Coronary artery (tissue), 2 donors: Measurements from ENCODE around the gene CCT6A.
"Not testable (repeated sequence)": the region's sequence is repeated elsewhere in the genome, so short reads cannot be mapped to it uniquely, and the experiment has no call there.

Experiments used
- DNase-seq: peaks from one replicate; pipeline ENCODE4 v3.0.0-alpha.2; 2017; ENCODE audit warnings: low spot score
- H3K27ac ChIP-seq, 2 donors: fragments of 200-600 bp; sonication (generic); one replicate each; pipeline ENCODE4 v1.5.1; 2016 to 2019
- H3K4me3 ChIP-seq: fragments of 200-600 bp; sonication (generic); 2 replicates; pipeline ENCODE4 v1.5.1; 2016; ENCODE audit warnings: mild to moderate bottlenecking, moderate library complexity
- CTCF ChIP-seq: fragments of 200-600 bp; sonication (generic); IDR thresholded peaks from one replicate; pipeline ENCODE4 v1.5.1; 2019; ENCODE audit warnings: antibody characterized with exemption

The CCT6A gene

DNA sequence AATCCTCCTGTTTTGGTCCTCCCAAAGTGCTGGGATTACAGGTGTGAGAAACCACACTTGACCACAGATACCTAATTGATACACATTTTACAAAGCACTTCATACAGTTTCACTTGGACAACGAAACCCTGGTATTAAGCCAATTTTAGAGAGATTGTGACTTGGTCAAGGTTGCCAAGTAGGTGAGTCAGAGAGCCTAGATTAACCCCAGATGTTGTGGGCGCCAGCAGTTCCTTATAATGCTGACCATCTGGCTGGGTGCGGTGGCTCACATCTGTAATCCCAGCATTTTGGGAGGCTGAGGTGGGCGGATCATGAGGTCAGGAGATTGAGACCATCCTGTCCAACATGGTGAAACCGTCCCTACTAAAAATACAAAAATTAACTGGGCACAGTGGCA, 46.1 kb downstream of the CCT6A start:
- H3K27ac ChIP-seq, result no peak overlapping the region
- DNase-seq, result no peak
- TF ChIP-seq CTCF, result no peak
- no peak overlapping the region for H3K4me3 ChIP-seq

- H3K27ac ChIP-seq, DNase-seq, H3K4me3 ChIP-seq: not testable (repeated sequence)
Observed at GRCh38 chr7:56098187-56099008, 46.8 kb downstream of the CCT6A start.

DNA sequence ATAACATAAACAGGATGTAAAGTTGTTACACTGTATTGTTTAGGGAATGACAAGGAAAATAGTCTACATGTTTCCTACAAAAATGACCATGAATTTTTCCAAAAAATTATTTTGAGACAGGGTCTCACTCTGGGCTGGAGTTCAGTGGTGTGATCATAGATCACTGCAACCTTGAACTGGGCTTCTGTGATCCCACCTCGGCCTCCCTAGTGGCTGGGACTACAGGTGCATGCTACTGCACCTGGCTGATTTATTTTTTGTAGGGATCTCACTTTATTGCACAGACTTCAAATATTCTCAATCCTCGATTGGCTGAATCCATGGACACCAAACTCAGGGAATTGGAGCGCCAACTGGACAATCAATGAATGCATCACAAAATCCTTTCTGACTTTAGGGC, 48.1 kb downstream of the CCT6A start:
- no peak for TF ChIP-seq CTCF
- no peak overlapping the region for H3K4me3 ChIP-seq
- no peak overlapping the region for H3K27ac ChIP-seq
- no peak for DNase-seq

DNA sequence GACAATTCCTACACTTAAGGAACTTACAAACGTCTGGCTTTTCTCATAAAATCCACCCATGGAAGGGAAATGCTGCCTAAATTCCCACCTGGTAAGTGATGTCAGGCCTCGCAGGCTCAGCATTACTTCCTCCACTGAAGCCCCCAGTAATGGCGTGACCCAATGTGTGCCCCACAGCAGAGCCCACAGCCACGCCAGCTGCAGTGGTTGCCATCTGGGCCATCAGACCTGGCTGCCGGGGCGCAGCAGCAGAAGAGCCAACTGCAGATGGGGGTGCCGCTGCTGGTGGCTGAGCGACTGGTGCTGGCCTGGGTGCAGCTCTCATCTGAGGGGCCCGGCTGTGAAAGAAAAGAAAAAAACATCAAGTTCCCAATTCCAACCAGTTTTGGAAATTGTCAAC, 52.6 kb downstream of the CCT6A start:
- H3K4me3 ChIP-seq, H3K27ac ChIP-seq, DNase-seq: not testable (repeated sequence)

DNA sequence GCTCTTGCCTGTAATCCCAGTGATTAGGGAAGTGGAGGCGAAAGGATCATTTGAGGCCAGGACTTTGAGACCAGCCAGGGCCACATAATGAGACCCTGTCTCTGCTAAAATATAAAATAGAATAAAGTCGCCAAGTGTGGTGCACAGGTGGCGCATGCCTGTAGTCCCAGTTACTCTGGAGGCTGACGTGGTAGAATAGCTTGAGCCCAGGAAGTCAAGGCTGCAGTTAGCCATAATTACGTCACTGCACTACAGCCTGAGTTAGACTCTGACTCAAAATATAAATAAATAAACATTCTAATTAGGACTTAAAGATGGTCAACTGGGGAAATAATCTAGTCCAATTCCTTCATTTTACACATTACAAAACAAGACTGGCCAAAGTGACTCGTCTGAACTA, 53.9 kb downstream of the CCT6A start:
- no peak for DNase-seq
- no peak for TF ChIP-seq CTCF
- Histone ChIP-seq H3K27ac (peak overlapping the region; percentile 91 to 94), H3K4me3 (peak overlapping the region; percentile 96)

GRCh38 chr7:56106108-56107073, 54.8 kb downstream of the CCT6A start, which contains the start of gene CHCHD2:
Gene CHCHD2 (minus strand): TSS chr7:56106476. CDS start chr7:56106413, 63 bp downstream.
- peak within 1 kb of the TSS; percentile 91 to 94 for H3K27ac ChIP-seq
- H3K4me3 ChIP-seq, result peak within 1 kb of the TSS; percentile 96
- peak; percentile 98 for DNase-seq
- TF ChIP-seq CTCF, result no peak

DNA sequence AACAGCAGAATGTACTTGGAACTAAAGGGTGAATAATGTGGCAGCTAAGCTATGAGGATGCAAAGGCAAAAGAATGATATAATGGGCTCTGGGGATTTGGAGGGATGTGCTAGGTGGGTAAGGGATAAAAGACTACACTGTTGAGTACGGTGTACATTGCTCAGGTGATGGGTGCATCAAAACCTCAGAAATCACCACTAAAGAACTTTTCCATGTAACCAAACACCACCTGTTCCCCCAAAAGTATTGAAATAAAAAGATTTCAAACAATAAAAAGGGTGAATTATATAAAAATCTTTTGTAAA, 56.3 kb downstream of the CCT6A start:
- no peak overlapping the region for H3K27ac ChIP-seq
- no peak for DNase-seq
- no peak overlapping the region for H3K4me3 ChIP-seq
- TF ChIP-seq CTCF, result no peak

DNA sequence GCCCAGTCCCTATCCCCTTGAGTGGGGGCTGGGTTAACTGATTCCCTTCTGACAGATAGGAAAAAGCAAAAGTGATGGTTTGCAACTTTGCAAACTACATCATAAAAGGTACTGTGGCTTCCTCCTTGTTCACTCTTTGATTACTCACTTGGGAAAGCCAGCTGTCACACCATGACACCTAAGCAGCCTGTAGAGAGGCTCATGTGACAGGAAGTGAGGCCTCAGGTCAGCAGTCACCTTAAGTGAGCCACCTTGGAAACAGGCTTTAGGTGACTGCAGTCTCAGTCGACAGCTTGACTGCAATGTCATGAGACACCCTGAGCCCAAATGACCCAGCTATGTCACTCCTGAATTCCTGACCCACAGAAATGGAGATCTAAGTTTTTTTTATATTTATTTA, 59.0 kb downstream of the CCT6A start:
- Histone ChIP-seq H3K4me3 (no peak overlapping the region), H3K27ac (no peak overlapping the region)
- no peak for DNase-seq
- no peak for TF ChIP-seq CTCF

DNA sequence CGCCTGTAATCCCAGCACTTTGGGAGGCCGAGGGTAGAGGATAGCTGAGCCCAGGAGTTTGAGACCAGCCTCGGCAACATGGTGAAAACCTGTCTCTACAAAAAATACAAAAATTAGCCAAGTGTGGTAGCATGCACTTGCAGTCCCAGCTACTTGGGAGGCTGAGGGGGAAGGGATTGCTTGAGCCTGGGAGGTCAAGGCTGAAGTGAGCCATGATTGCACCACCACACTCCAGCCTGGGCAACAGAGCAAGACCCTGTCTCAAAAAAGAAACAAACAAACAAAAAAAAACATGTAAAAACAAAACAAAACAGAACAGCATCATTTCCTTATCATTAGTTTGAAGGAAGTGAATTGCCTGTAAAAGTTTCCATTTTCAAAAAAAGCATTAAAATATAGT, 60.7 kb downstream of the CCT6A start:
- not testable (repeated sequence) for H3K4me3 ChIP-seq, H3K27ac ChIP-seq, DNase-seq
